WTC11 (cell line): ENCODE data around the gene ENTR1. TPM values are rescaled to one million over a fixed set of nuclear protein-coding genes. Genes with fewer than 3 reads are reported as not detected.
A peak's percentile ranks its signal among the peaks of the same experiment; 100 is the strongest.

Experiments
- CBFB ChIP-seq: sonication (generic); formaldehyde crosslinking; IDR thresholded peaks from 2 replicates; pipeline ENCODE4 v1.8.1; 2022; ENCODE audit warnings: mild to moderate bottlenecking, low read depth, missing genetic modification reagents
- CTCF ChIP-seq: fragments of 200-600 bp; IDR thresholded peaks from 2 replicates; pipeline ENCODE4 v1.8.0; 2022; ENCODE audit warnings: antibody characterized with exemption
- E2F4 ChIP-seq: sonication (generic); formaldehyde crosslinking; IDR thresholded peaks from 2 replicates; pipeline ENCODE4 v1.8.1; 2022; ENCODE audit warnings: low read depth, mild to moderate bottlenecking, moderate library complexity, missing genetic modification reagents, borderline replicate concordance
- E2F5 ChIP-seq: sonication (generic); formaldehyde crosslinking; IDR thresholded peaks from 2 replicates; pipeline ENCODE4 v1.8.1; 2022; ENCODE audit warnings: mild to moderate bottlenecking, moderate library complexity, missing genetic modification reagents
- FOXP4 ChIP-seq: sonication (generic); formaldehyde crosslinking; IDR thresholded peaks from 2 replicates; pipeline ENCODE4 v1.8.0; 2022; ENCODE audit warnings: mild to moderate bottlenecking, missing genetic modification reagents
- GABPB1 ChIP-seq: sonication (generic); formaldehyde crosslinking; IDR thresholded peaks from 2 replicates; pipeline ENCODE4 v1.8.1; 2023; ENCODE audit warnings: mild to moderate bottlenecking, missing genetic modification reagents
- HMGA2 ChIP-seq: fragments of 250-450 bp; sonication (Bioruptor Pico); IDR thresholded peaks from 2 replicates; pipeline ENCODE4 v1.4.0; 2021; ENCODE audit warnings: mild to moderate bottlenecking, moderate library complexity
- IRF1 ChIP-seq: sonication (generic); formaldehyde crosslinking; IDR thresholded peaks from 2 replicates; pipeline ENCODE4 v1.8.0; 2023; ENCODE audit warnings: missing genetic modification reagents
- JUN ChIP-seq: sonication (generic); formaldehyde crosslinking; IDR thresholded peaks from 2 replicates; pipeline ENCODE4 v1.8.0; 2023; ENCODE audit warnings: mild to moderate bottlenecking, missing genetic modification reagents
- MXD4 ChIP-seq: fragments of 250-450 bp; sonication (Bioruptor Pico); IDR thresholded peaks from 2 replicates; pipeline ENCODE4 v1.8.0; 2021; ENCODE audit warnings: mild to moderate bottlenecking, moderate library complexity, borderline replicate concordance
- MYBL2 ChIP-seq: sonication (generic); formaldehyde crosslinking; IDR thresholded peaks from 2 replicates; pipeline ENCODE4 v1.8.1; 2023; ENCODE audit warnings: mild to moderate bottlenecking, moderate library complexity, missing genetic modification reagents
- NFE2L1 ChIP-seq: sonication (generic); formaldehyde crosslinking; IDR thresholded peaks from 2 replicates; pipeline ENCODE4 v1.8.1; 2023; ENCODE audit warnings: missing genetic modification reagents
- NR3C1 ChIP-seq: sonication (generic); formaldehyde crosslinking; conservative IDR thresholded peaks from 2 replicates; pipeline ENCODE4 v1.8.1; 2023; ENCODE audit warnings: low read depth, mild to moderate bottlenecking, missing genetic modification reagents
- SMAD3 ChIP-seq: sonication (generic); formaldehyde crosslinking; IDR thresholded peaks from 2 replicates; pipeline ENCODE4 v1.8.0; 2022; ENCODE audit warnings: missing genetic modification reagents, mild to moderate bottlenecking, borderline replicate concordance
- TP53 ChIP-seq: sonication (generic); formaldehyde crosslinking; IDR thresholded peaks from 2 replicates; pipeline ENCODE4 v1.8.1; 2023; ENCODE audit warnings: mild to moderate bottlenecking, missing genetic modification reagents
- USF1 ChIP-seq: sonication (generic); formaldehyde crosslinking; IDR thresholded peaks from 2 replicates; pipeline ENCODE4 v1.8.0; 2022; ENCODE audit warnings: mild to moderate bottlenecking, missing genetic modification reagents
- ZNF396 ChIP-seq: fragments of 250-450 bp; sonication (Bioruptor Pico); IDR thresholded peaks from 2 replicates; pipeline ENCODE4 v1.8.0; 2021; ENCODE audit warnings: mild to moderate bottlenecking, moderate library complexity, borderline replicate concordance
- ZNF416 ChIP-seq: fragments of 250-450 bp; sonication (Bioruptor Pico); IDR thresholded peaks from 2 replicates; pipeline ENCODE4 v1.9.0; 2021; ENCODE audit warnings: mild to moderate bottlenecking, inconsistent platforms
- ZNF512 ChIP-seq: sonication (generic); formaldehyde crosslinking; IDR thresholded peaks from 2 replicates; pipeline ENCODE4 v1.8.1; 2022; ENCODE audit warnings: missing genetic modification reagents, borderline replicate concordance
- ZSCAN18 ChIP-seq: fragments of 250-450 bp; sonication (Bioruptor Pico); IDR thresholded peaks from 2 replicates; pipeline ENCODE4 v2.1.2; 2022; ENCODE audit warnings: mild to moderate bottlenecking, moderate library complexity
- total RNA-seq: library from RNA; stranded (reverse); gene quantifications from 3 replicates; pipeline ENCODE4 v1.2.3, GENCODE V29; 2021
- TF ChIP-seq, protein P1 (sequence below): sonication (generic); formaldehyde crosslinking; IDR thresholded peaks from 2 replicates; pipeline ENCODE4 v1.8.1; 2023; ENCODE audit warnings: mild to moderate bottlenecking, missing genetic modification reagents
- TF ChIP-seq, protein P2 (sequence below): sonication (generic); formaldehyde crosslinking; conservative IDR thresholded peaks from 2 replicates; pipeline ENCODE4 v1.8.1; 2022; ENCODE audit warnings: mild to moderate bottlenecking, missing genetic modification reagents
- TF ChIP-seq, protein P3 (sequence below): sonication (generic); formaldehyde crosslinking; IDR thresholded peaks from 2 replicates; pipeline ENCODE4 v1.8.1; 2022; ENCODE audit warnings: low read depth, missing genetic modification reagents, borderline replicate concordance

Gene ENTR1
- total RNA-seq, 1 experiment from 2014 or later: 140 TPM

GRCh38 chr9:136363106-136363948, 47.1 kb downstream of the ENTR1 start, which contains the start of gene DNLZ (continued):
- TF ChIP-seq CBFB (CRISPR knock-in tag): peak; percentile 88; the same call in 1 of the 2 replicates
- peak; percentile 85; the same call in 1 of the 2 replicates for TF ChIP-seq NFE2L1
- TF ChIP-seq ZNF416: no peak; the same call in 1 of the 2 replicates
- TF ChIP-seq USF1 (CRISPR knock-in tag): peak; percentile 79
- TF ChIP-seq, protein P1, sequence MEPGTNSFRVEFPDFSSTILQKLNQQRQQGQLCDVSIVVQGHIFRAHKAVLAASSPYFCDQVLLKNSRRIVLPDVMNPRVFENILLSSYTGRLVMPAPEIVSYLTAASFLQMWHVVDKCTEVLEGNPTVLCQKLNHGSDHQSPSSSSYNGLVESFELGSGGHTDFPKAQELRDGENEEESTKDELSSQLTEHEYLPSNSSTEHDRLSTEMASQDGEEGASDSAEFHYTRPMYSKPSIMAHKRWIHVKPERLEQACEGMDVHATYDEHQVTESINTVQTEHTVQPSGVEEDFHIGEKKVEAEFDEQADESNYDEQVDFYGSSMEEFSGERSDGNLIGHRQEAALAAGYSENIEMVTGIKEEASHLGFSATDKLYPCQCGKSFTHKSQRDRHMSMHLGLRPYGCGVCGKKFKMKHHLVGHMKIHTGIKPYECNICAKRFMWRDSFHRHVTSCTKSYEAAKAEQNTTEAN: peak; percentile 95
- no peak for TF ChIP-seq ZSCAN18 (CRISPR knock-in tag)
- no peak for TF ChIP-seq JUN (CRISPR knock-in tag)
- TF ChIP-seq ZNF512 (CRISPR knock-in tag): no peak
- TF ChIP-seq MYBL2 (CRISPR knock-in tag): peak; percentile 97
- peak; percentile 76 for TF ChIP-seq GABPB1 (CRISPR knock-in tag)
- TF ChIP-seq TP53 (CRISPR knock-in tag): peak; percentile 96
- 0 out of 2 replicates have a peak, but pooled peaks have one; percentile 44 for TF ChIP-seq NR3C1 (CRISPR knock-in tag)
- TF ChIP-seq CTCF: peak; percentile 96
- TF ChIP-seq SMAD3 (CRISPR knock-in tag): peak; percentile 90
- peak; percentile 94 for TF ChIP-seq FOXP4 (CRISPR knock-in tag)
- TF ChIP-seq E2F5 (CRISPR knock-in tag): peak; percentile 54; the same call in 1 of the 2 replicates
- no peak for TF ChIP-seq HMGA2 (CRISPR knock-in tag)
- TF ChIP-seq ZNF396 (CRISPR knock-in tag): no peak
- no peak for TF ChIP-seq MXD4 (CRISPR knock-in tag)
- peak; percentile 86 for TF ChIP-seq IRF1 (CRISPR knock-in tag)
- TF ChIP-seq, protein P2, sequence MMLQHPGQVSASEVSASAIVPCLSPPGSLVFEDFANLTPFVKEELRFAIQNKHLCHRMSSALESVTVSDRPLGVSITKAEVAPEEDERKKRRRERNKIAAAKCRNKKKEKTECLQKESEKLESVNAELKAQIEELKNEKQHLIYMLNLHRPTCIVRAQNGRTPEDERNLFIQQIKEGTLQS (CRISPR knock-in tag): peak; percentile 79; the same call in 1 of the 2 replicates
- peak; percentile 81; the same call in 1 of the 2 replicates for TF ChIP-seq E2F4 (CRISPR knock-in tag)
- TF ChIP-seq, protein P3, sequence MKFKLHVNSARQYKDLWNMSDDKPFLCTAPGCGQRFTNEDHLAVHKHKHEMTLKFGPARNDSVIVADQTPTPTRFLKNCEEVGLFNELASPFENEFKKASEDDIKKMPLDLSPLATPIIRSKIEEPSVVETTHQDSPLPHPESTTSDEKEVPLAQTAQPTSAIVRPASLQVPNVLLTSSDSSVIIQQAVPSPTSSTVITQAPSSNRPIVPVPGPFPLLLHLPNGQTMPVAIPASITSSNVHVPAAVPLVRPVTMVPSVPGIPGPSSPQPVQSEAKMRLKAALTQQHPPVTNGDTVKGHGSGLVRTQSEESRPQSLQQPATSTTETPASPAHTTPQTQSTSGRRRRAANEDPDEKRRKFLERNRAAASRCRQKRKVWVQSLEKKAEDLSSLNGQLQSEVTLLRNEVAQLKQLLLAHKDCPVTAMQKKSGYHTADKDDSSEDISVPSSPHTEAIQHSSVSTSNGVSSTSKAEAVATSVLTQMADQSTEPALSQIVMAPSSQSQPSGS (CRISPR knock-in tag): 0 out of 2 replicates have a peak, but pooled peaks have one; percentile 72
